Measurements from ENCODE around the gene PLOD1.
A peak's percentile ranks its signal among the peaks of the same experiment; 100 is the strongest.

PLOD1 gene

GRCh38 chr1:11955221-11955620 is 20.7 kb downstream of the PLOD1 start:
- no peak overlapping the region for H3K4me3 ChIP-seq (ENCODE audit: low read length in 2 of 2)
- no peaks in the 10 kb centered on the region for H3K27me3 ChIP-seq (ENCODE audit: control insufficient read depth in 1 of 2, insufficient read depth in 2 of 2, low read length in 2 of 2)
- no peak overlapping the region for H3K27ac ChIP-seq (ENCODE audit: low read length)
- no peak overlapping the region for H3K9ac ChIP-seq (ENCODE audit: low read length in 2 of 2)
- H3K36me3 ChIP-seq (ENCODE audit: control insufficient read depth in 2 of 2, insufficient read depth in 2 of 2, low read length in 2 of 2) = peaks cover 56 to 57% of the 10 kb centered on the region in 2 donors
- H3K4me1 ChIP-seq (ENCODE audit: control insufficient read depth, insufficient read depth, low read length) = no peaks in the 10 kb centered on the region
- no peaks in the 10 kb centered on the region for H3K9me3 ChIP-seq (ENCODE audit: control insufficient read depth in 2 of 2, low read length in 2 of 2)

DNA sequence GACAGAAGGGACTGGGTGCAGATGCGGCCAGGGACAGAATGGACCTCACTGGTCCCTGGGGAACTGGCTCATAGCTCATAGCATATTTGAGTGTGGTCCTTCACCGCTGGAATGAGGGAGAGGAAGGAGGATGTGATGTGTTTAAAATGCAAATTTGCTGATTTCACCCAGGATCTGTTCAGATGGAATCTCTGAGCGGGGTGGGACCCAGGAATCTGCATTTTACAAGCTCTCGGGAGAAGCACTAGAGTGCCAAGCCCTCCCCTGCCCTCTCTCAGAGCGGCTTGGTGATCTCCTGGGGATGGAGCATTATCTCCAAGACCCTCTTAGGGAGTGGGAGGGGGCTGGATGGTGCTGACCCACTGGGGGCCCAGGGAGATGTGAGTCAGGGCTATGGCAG is 22.9 kb downstream of the PLOD1 start:
- H3K4me1 ChIP-seq (ENCODE audit: control insufficient read depth, insufficient read depth, low read length) = no peaks in the 10 kb centered on the region
- H3K27ac ChIP-seq (ENCODE audit: low read length) = no peak overlapping the region
- H3K9me3 ChIP-seq (ENCODE audit: control insufficient read depth in 2 of 2, low read length in 2 of 2) = no peaks in the 10 kb centered on the region
- no peaks in the 10 kb centered on the region for H3K27me3 ChIP-seq (ENCODE audit: control insufficient read depth in 1 of 2, insufficient read depth in 2 of 2, low read length in 2 of 2)
- H3K36me3 ChIP-seq (ENCODE audit: control insufficient read depth in 2 of 2, insufficient read depth in 2 of 2, low read length in 2 of 2) = peaks cover 53% of the 10 kb centered on the region in 2 donors
- no peak overlapping the region for H3K9ac ChIP-seq (ENCODE audit: low read length in 2 of 2)
- no peak overlapping the region for H3K4me3 ChIP-seq (ENCODE audit: low read length in 2 of 2)

DNA sequence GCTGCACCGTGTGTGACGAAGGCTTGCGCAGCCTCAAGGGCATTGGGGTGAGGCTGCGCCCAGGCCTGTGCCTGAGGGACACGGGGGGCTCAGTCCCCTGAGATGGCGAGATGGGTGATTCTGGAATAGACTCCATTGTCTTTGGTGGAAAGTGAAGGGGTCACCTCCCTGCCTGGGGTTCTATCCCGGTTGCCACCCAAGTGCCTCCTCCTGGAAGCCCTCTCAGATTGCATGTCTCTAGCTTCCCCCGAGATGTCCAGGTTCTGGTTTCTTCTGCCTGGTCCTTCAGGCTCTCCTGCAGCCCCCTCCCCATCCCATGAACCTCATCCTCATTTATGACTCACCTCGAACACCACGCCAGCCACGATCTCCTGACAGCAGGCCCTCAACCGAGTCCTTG is 23.4 kb downstream of the PLOD1 start:
- Histone ChIP-seq H3K27ac (ENCODE audit: low read length) (no peak overlapping the region), H3K36me3 (ENCODE audit: control insufficient read depth in 2 of 2, insufficient read depth in 2 of 2, low read length in 2 of 2) (peaks cover 48 to 51% of the 10 kb centered on the region in 2 donors), H3K4me3 (ENCODE audit: low read length in 2 of 2) (no peak overlapping the region), H3K4me1 (ENCODE audit: control insufficient read depth, insufficient read depth, low read length) (no peaks in the 10 kb centered on the region), H3K9ac (ENCODE audit: low read length in 2 of 2) (no peak overlapping the region), H3K27me3 (ENCODE audit: control insufficient read depth in 1 of 2, insufficient read depth in 2 of 2, low read length in 2 of 2) (no peaks in the 10 kb centered on the region), H3K9me3 (ENCODE audit: control insufficient read depth in 2 of 2, low read length in 2 of 2) (no peaks in the 10 kb centered on the region)

DNA sequence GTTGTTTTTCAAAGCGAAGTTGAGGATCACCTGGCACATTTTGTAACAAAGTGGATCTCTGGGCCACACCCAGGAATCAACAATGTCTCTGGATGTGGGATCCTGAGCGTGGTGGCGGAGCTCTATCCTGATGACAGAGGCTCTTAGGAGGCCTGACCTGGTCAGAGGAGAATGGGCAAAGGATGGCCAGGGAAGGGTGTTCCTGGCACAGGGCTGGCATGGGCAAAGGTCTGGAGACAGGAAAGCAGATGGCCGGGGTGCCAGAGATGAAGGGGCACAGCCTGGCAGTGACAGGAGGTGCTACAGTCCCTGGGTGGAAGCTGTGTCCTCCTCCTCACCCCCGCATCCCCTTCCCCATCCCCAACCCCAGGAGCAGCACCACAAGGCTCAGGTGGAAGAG is 25.8 kb downstream of the PLOD1 start:
- no peaks in the 10 kb centered on the region for H3K9me3 ChIP-seq (ENCODE audit: control insufficient read depth in 2 of 2, low read length in 2 of 2)
- H3K4me3 ChIP-seq (ENCODE audit: low read length in 2 of 2) = no peak overlapping the region
- no peaks in the 10 kb centered on the region for H3K27me3 ChIP-seq (ENCODE audit: control insufficient read depth in 1 of 2, insufficient read depth in 2 of 2, low read length in 2 of 2)
- no peak overlapping the region for H3K27ac ChIP-seq (ENCODE audit: low read length)
- H3K36me3 ChIP-seq (ENCODE audit: control insufficient read depth in 2 of 2, insufficient read depth in 2 of 2, low read length in 2 of 2) = peaks cover 52 to 55% of the 10 kb centered on the region in 2 donors
- H3K4me1 ChIP-seq (ENCODE audit: control insufficient read depth, insufficient read depth, low read length) = no peaks in the 10 kb centered on the region
- H3K9ac ChIP-seq (ENCODE audit: low read length in 2 of 2) = no peak overlapping the region

DNA sequence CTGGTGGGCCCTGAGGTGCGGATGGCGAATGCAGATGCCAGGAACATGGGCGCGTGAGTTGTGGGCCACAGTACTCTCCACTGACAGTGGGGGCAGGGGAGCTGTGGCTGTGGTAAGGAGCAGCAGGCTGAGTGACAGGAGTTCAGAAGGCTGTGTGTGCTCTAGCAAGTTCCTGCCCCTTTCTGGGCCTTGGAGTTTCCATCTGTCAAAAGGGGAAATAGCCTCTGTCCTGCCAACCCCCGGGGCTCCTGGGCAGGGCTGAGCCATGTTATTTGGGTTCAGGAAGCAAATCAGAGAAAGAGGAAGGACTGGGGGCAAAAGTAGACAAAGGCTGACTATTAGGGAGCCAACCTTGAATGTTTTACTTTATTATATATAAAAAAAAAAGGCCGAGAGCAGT is 26.2 kb downstream of the PLOD1 start:
- no peaks in the 10 kb centered on the region for H3K4me1 ChIP-seq (ENCODE audit: control insufficient read depth, insufficient read depth, low read length)
- no peak overlapping the region for H3K9ac ChIP-seq (ENCODE audit: low read length in 2 of 2)
- no peaks in the 10 kb centered on the region for H3K27me3 ChIP-seq (ENCODE audit: control insufficient read depth in 1 of 2, insufficient read depth in 2 of 2, low read length in 2 of 2)
- peaks cover 55% of the 10 kb centered on the region in 2 donors for H3K36me3 ChIP-seq (ENCODE audit: control insufficient read depth in 2 of 2, insufficient read depth in 2 of 2, low read length in 2 of 2)
- no peak overlapping the region for H3K27ac ChIP-seq (ENCODE audit: low read length)
- H3K9me3 ChIP-seq (ENCODE audit: control insufficient read depth in 2 of 2, low read length in 2 of 2) = no peaks in the 10 kb centered on the region
- no peak overlapping the region for H3K4me3 ChIP-seq (ENCODE audit: low read length in 2 of 2)

GRCh38 chr1:11961230-11961629 is 26.7 kb downstream of the PLOD1 start:
- no peak overlapping the region for H3K4me3 ChIP-seq (ENCODE audit: low read length in 2 of 2)
- H3K27ac ChIP-seq (ENCODE audit: low read length) = no peak overlapping the region
- no peaks in the 10 kb centered on the region for H3K4me1 ChIP-seq (ENCODE audit: control insufficient read depth, insufficient read depth, low read length)
- H3K9me3 ChIP-seq (ENCODE audit: control insufficient read depth in 2 of 2, low read length in 2 of 2) = no peaks in the 10 kb centered on the region
- H3K27me3 ChIP-seq (ENCODE audit: control insufficient read depth in 1 of 2, insufficient read depth in 2 of 2, low read length in 2 of 2) = no peaks in the 10 kb centered on the region
- H3K36me3 ChIP-seq (ENCODE audit: control insufficient read depth in 2 of 2, insufficient read depth in 2 of 2, low read length in 2 of 2) = peaks cover 59% of the 10 kb centered on the region in 2 donors
- no peak overlapping the region for H3K9ac ChIP-seq (ENCODE audit: low read length in 2 of 2)

DNA sequence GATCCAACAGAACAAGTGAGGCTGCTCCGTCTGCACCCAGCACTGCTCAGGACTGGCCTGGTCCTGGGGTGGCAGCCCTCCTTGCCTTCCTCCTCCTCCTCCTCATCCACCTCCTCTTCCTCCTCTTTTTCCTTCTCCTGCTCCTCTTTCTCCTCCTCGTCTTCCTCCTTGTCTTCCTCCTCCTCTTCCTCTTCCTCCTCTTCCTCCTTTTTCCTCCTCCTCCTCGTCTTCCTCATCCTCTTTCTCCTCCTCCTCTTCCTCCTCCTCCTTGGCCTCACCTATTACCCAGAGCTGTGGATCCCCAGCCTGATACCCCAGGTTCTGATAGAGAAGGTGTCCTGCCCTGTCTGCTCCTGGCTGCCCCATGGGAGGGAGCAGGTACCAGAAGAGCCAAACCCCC is 29.1 kb downstream of the PLOD1 start:
- no peaks in the 10 kb centered on the region for H3K27me3 ChIP-seq (ENCODE audit: control insufficient read depth in 1 of 2, insufficient read depth in 2 of 2, low read length in 2 of 2)
- H3K36me3 ChIP-seq (ENCODE audit: control insufficient read depth in 2 of 2, insufficient read depth in 2 of 2, low read length in 2 of 2) = peaks cover 40 to 41% of the 10 kb centered on the region in 2 donors
- H3K9me3 ChIP-seq (ENCODE audit: control insufficient read depth in 2 of 2, low read length in 2 of 2) = no peaks in the 10 kb centered on the region
- H3K4me1 ChIP-seq (ENCODE audit: control insufficient read depth, insufficient read depth, low read length) = no peaks in the 10 kb centered on the region
- no peak overlapping the region for H3K4me3 ChIP-seq (ENCODE audit: low read length in 2 of 2)
- no peak overlapping the region for H3K9ac ChIP-seq (ENCODE audit: low read length in 2 of 2)
- H3K27ac ChIP-seq (ENCODE audit: low read length) = no peak overlapping the region

DNA sequence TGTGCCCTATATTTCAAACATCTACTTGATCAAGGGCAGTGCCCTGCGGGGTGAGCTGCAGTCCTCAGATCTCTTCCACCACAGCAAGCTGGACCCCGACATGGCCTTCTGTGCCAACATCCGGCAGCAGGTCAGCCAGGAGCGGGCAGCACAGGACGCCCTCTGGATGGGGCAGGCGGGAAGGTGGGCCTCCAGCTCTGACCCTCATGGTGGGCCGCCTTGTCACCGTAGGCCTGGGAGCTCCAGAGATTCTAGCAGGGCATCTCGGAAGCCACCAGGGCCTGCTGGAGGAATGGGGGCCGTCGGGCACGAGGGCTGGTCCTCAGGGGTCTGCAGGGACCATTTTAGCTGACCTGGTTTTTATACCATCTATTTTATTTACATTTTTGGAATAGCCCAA is 30.1 kb downstream of the PLOD1 start:
- Histone ChIP-seq H3K36me3 (ENCODE audit: control insufficient read depth in 2 of 2, insufficient read depth in 2 of 2, low read length in 2 of 2) (peaks cover 38 to 46% of the 10 kb centered on the region in 2 donors), H3K9ac (ENCODE audit: low read length in 2 of 2) (no peak overlapping the region), H3K27me3 (ENCODE audit: control insufficient read depth in 1 of 2, insufficient read depth in 2 of 2, low read length in 2 of 2) (no peaks in the 10 kb centered on the region), H3K9me3 (ENCODE audit: control insufficient read depth in 2 of 2, low read length in 2 of 2) (no peaks in the 10 kb centered on the region), H3K4me3 (ENCODE audit: low read length in 2 of 2) (no peak overlapping the region), H3K27ac (ENCODE audit: low read length) (no peak overlapping the region), H3K4me1 (ENCODE audit: control insufficient read depth, insufficient read depth, low read length) (no peaks in the 10 kb centered on the region)

GRCh38 chr1:11967028-11967547 is 32.6 kb downstream of the PLOD1 start:
- Histone ChIP-seq H3K4me1 (ENCODE audit: control insufficient read depth, insufficient read depth, low read length) (no peaks in the 10 kb centered on the region), H3K27me3 (ENCODE audit: control insufficient read depth in 1 of 2, insufficient read depth in 2 of 2, low read length in 2 of 2) (no peaks in the 10 kb centered on the region), H3K4me3 (ENCODE audit: low read length in 2 of 2) (no peak overlapping the region), H3K9ac (ENCODE audit: low read length in 2 of 2) (peak overlapping the region in 1 of 2 donors; percentile 36), H3K36me3 (ENCODE audit: control insufficient read depth in 2 of 2, insufficient read depth in 2 of 2, low read length in 2 of 2) (peaks cover 28 to 36% of the 10 kb centered on the region in 2 donors), H3K9me3 (ENCODE audit: control insufficient read depth in 2 of 2, low read length in 2 of 2) (no peaks in the 10 kb centered on the region), H3K27ac (ENCODE audit: low read length) (no peak overlapping the region)

DNA sequence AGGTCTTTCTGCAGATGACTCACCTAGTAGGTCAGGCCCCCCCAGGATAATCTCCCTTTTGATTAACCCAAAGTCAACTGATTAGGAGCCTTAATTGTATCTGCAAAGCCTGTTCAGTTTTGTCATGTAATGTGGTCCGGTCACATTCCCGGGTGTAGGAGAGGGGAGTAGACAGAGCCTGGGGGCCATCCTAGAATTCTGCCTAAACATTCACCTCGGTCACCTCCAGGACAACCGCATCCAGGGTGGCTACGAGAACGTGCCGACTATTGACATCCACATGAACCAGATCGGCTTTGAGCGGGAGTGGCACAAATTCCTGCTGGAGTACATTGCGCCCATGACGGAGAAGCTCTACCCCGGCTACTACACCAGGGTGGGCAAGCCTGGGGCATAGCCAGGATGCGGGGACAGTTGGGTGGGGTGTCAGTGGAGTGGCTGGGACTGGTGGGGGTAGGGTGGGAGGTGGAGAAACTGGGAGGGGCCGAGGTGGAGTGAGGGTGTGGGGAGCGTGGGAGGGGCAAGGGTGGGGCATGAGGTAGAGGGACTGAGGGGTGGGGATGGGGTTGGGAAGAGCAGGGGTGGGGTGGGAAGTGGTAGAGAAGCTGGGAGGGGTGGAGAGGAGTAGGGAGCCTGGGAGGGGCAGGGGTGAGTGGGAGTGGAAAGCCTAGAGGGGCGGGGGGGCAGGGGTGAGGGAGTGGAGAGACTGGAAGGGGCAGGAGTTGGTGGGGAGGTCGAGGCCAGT is 36.1 kb downstream of the PLOD1 start:
- Histone ChIP-seq H3K4me3 (ENCODE audit: low read length in 2 of 2) (no peak overlapping the region), H3K4me1 (ENCODE audit: control insufficient read depth, insufficient read depth, low read length) (no peaks in the 10 kb centered on the region), H3K27me3 (ENCODE audit: control insufficient read depth in 1 of 2, insufficient read depth in 2 of 2, low read length in 2 of 2) (no peaks in the 10 kb centered on the region), H3K36me3 (ENCODE audit: control insufficient read depth in 2 of 2, insufficient read depth in 2 of 2, low read length in 2 of 2) (peaks cover 26 to 35% of the 10 kb centered on the region in 2 donors), H3K27ac (ENCODE audit: low read length) (no peak overlapping the region), H3K9ac (ENCODE audit: low read length in 2 of 2) (no peak overlapping the region), H3K9me3 (ENCODE audit: control insufficient read depth in 2 of 2, low read length in 2 of 2) (no peaks in the 10 kb centered on the region)

DNA sequence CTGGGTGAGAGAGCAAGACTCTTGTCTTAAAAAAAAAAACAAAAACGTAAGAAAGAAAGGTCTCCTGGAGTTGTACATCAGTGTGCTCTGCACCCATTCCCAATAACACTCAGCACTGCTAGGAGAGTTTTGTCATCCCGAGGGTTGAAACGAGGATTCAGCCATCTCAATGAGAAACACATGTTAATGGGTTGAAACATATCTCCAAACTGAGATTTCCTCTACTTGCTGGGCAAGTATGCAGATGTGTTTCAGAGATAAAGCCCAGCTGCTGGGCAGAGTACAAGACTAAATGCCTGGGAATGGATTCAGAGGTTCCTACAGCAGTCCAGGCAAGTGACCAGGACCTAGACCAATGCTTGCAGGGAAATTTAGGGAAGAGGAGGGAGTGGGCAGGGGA is 43.1 kb downstream of the PLOD1 start:
- Histone ChIP-seq H3K36me3 (ENCODE audit: control insufficient read depth in 2 of 2, insufficient read depth in 2 of 2, low read length in 2 of 2) (peaks cover 19 to 21% of the 10 kb centered on the region in 2 donors), H3K4me1 (ENCODE audit: control insufficient read depth, insufficient read depth, low read length) (peaks cover 34% of the 10 kb centered on the region), H3K9me3 (ENCODE audit: control insufficient read depth in 2 of 2, low read length in 2 of 2) (no peaks in the 10 kb centered on the region), H3K27me3 (ENCODE audit: control insufficient read depth in 1 of 2, insufficient read depth in 2 of 2, low read length in 2 of 2) (no peaks in the 10 kb centered on the region), H3K27ac (ENCODE audit: low read length) (no peak overlapping the region), H3K9ac (ENCODE audit: low read length in 2 of 2) (no peak overlapping the region), H3K4me3 (ENCODE audit: low read length in 2 of 2) (no peak overlapping the region)
